OCI-LY7 (cell line): Measurements from ENCODE around the gene ALDH9A1. TPM values are rescaled to one million over a fixed set of nuclear protein-coding genes. Genes with fewer than 3 reads are reported as not detected.

Experiments used
- BruUV-seq: library from RNA; stranded (reverse); fragments of 400-500 nt; replicated peaks from 2 replicates; lab custom pipeline; 2021; lab: Mats Ljungman, UMichigan
- CTCF ChIA-PET: fragments of 300-600 bp; sonication (Branson Sonifier 250); formaldehyde crosslinking; loops from one replicate; lab custom pipeline; 2022; ENCODE audit warnings: antibody characterized with exemption; ENCODE audit not compliant: unreplicated experiment; lab: Charles Lee
- POLR2A ChIA-PET: fragments of 300-600 bp; sonication (Branson Sonifier 250); formaldehyde crosslinking; loops from one replicate; lab custom pipeline; 2022; ENCODE audit warnings: antibody characterized with exemption; lab: Charles Lee
- DNase-seq: peaks from one replicate; pipeline ENCODE4 v3.0.0-alpha.2; 2015; ENCODE audit warnings: low spot score
- H2AFZ ChIP-seq: fragments of 200-600 bp; sonication (generic), shearing (Covaris generic); 2 replicates; pipeline ENCODE4 v1.6.1; 2014; ENCODE audit warnings: mild to moderate bottlenecking, antibody characterized with exemption, low read length, moderate library complexity
- H3K27ac ChIP-seq: fragments of 200-600 bp; sonication (generic); 2 replicates; pipeline ENCODE4 v1.5.1; 2014; ENCODE audit warnings: mixed run types, low read depth, mild to moderate bottlenecking, moderate library complexity, low read length, inconsistent platforms; ENCODE audit not compliant: poor library complexity, severe bottlenecking
- H3K36me3 ChIP-seq: fragments of 200-600 bp; sonication (generic); 2 replicates; pipeline ENCODE4 v1.6.1; 2014; ENCODE audit warnings: mild to moderate bottlenecking, antibody characterized with exemption, low read length, moderate library complexity, mixed read lengths; ENCODE audit not compliant: insufficient read depth
- H3K4me1 ChIP-seq: fragments of 200-600 bp; sonication (generic); 2 replicates; pipeline ENCODE4 v1.5.1; 2014; ENCODE audit warnings: mild to moderate bottlenecking, low read length; ENCODE audit not compliant: insufficient read depth, poor library complexity, severe bottlenecking
- H3K4me2 ChIP-seq: fragments of 200-600 bp; sonication (generic); 2 replicates; pipeline ENCODE4 v1.6.1; 2014; ENCODE audit warnings: mild to moderate bottlenecking, low read length
- H3K4me3 ChIP-seq: fragments of 200-600 bp; sonication (generic); 2 replicates; pipeline ENCODE4 v1.5.1; 2014; ENCODE audit warnings: mild to moderate bottlenecking, low read depth, low read length; ENCODE audit not compliant: poor library complexity, severe bottlenecking
- H3K79me2 ChIP-seq: fragments of 200-600 bp; sonication (generic); 2 replicates; pipeline ENCODE4 v1.6.1; 2016; ENCODE audit warnings: low read depth, mild to moderate bottlenecking, low read length, moderate library complexity, mixed read lengths; ENCODE audit not compliant: insufficient read depth
- H3K9me2 ChIP-seq: fragments of 200-600 bp; sonication (generic); 2 replicates; pipeline ENCODE4 v1.6.1; 2016; ENCODE audit warnings: mild to moderate bottlenecking, low read length, mixed read lengths; ENCODE audit not compliant: insufficient read depth
- H3K9me3 ChIP-seq: fragments of 200-600 bp; sonication (generic); 2 replicates; pipeline ENCODE4 v1.6.1; 2014; ENCODE audit warnings: mild to moderate bottlenecking, mixed run types, low read length, mixed read lengths
- H4K20me1 ChIP-seq: fragments of 200-600 bp; sonication (generic); 2 replicates; pipeline ENCODE4 v1.6.1; 2014; ENCODE audit warnings: mild to moderate bottlenecking, antibody characterized with exemption, low read length, moderate library complexity, mixed read lengths; ENCODE audit not compliant: insufficient read depth
- CTCF ChIP-seq: fragments of 200-600 bp; sonication (generic); conservative IDR thresholded peaks from 2 replicates; pipeline ENCODE4 v1.5.1; 2014; ENCODE audit warnings: mild to moderate bottlenecking, antibody characterized with exemption, low read length, moderate library complexity, mixed read lengths
- EZH2phosphoT487 ChIP-seq: fragments of 200-600 bp; sonication (generic); IDR thresholded peaks from 2 replicates; pipeline ENCODE4 v1.6.1; 2018; ENCODE audit warnings: low read depth, borderline replicate concordance, mild to moderate bottlenecking, mixed run types, antibody characterized with exemption, low read length, moderate library complexity, mixed read lengths
- intact Hi-C: fragments of 100-400 bp; cut with micrococcal nuclease; formaldehyde crosslinking; loops from one replicate; pipeline ENCODE4 v1.10.0; 2022; ENCODE audit not compliant: unreplicated experiment
- total RNA-seq, 2 experiments: library from RNA; depleted of rRNA in 1 of 2; stranded (reverse); fragments of >200 nt in 1 of 2; shearing (Covaris generic) in 1 of 2; gene quantifications; 2 replicates each; pipeline ENCODE4 v1.2.3, GENCODE V29; 2014 to 2022

Gene ALDH9A1
- total RNA-seq, 2 experiments from 2014 or later: 32.1 to 36.0 TPM

- intact Hi-C loops: no loop called here
- Histone ChIP-seq H3K9me3 (no peaks in the 10 kb centered on the region), H3K4me2 (no peak overlapping the region), H4K20me1 (no peaks in the 10 kb centered on the region), H3K36me3 (peaks cover 43% of the 10 kb centered on the region), H3K4me3 (no peak overlapping the region), H3K9me2 (no peaks in the 10 kb centered on the region), H2AFZ (no peak overlapping the region), H3K4me1 (peaks cover 6% of the 10 kb centered on the region), H3K79me2 (no peaks in the 10 kb centered on the region), H3K27ac (no peak overlapping the region)
- no TSS peak for BruUV-seq
- TF ChIP-seq CTCF (no peak), EZH2phosphoT487 (no peak)
- DNase-seq: no peak
- CTCF ChIA-PET: no interaction called here
- POLR2A ChIA-PET: interaction anchor here (0.7 to 1.5 kb wide), 4 partner anchors 9 to 107 kb away, joined by 3 to 4 read pairs (median 4); partner anchors contain the start of gene MGST3
Observed at GRCh38 chr1:165648919-165649572, 49.3 kb downstream of the ALDH9A1 start.

- Histone ChIP-seq H3K4me3 (no peak overlapping the region), H3K4me2 (no peak overlapping the region), H3K79me2 (peaks cover 5% of the 10 kb centered on the region; the same call in 1 of the 2 replicates), H3K9me3 (no peaks in the 10 kb centered on the region), H4K20me1 (no peaks in the 10 kb centered on the region), H3K9me2 (no peaks in the 10 kb centered on the region), H3K36me3 (peaks cover 32% of the 10 kb centered on the region), H2AFZ (no peak overlapping the region), H3K4me1 (peaks cover 6% of the 10 kb centered on the region), H3K27ac (no peak overlapping the region)
- TF ChIP-seq CTCF (no peak), EZH2phosphoT487 (no peak)
- intact Hi-C loops: no loop called here
- no TSS peak for BruUV-seq
- DNase-seq: no peak
- POLR2A ChIA-PET: interaction anchor here (0.6 to 1.3 kb wide), 5 partner anchors 11 to 178 kb away, joined by 3 to 5 read pairs (median 4); partner anchors contain the start of gene MGST3
- CTCF ChIA-PET: interaction anchor here (0.8 kb wide), 1 partner anchor 11 kb away, joined by 3 read pairs; no protein-coding TSS in a partner anchor
Observed at GRCh38 chr1:165647970-165648369, 50.4 kb downstream of the ALDH9A1 start.

GRCh38 chr1:165647517-165647916 is 50.8 kb downstream of the ALDH9A1 start:
- Histone ChIP-seq H3K4me1 (peaks cover 7% of the 10 kb centered on the region), H3K79me2 (peaks cover 9% of the 10 kb centered on the region), H4K20me1 (no peaks in the 10 kb centered on the region), H3K9me3 (no peaks in the 10 kb centered on the region), H3K36me3 (peaks cover 29% of the 10 kb centered on the region), H3K4me3 (no peak overlapping the region), H3K4me2 (no peak overlapping the region), H2AFZ (no peak overlapping the region), H3K27ac (no peak overlapping the region), H3K9me2 (no peaks in the 10 kb centered on the region)
- POLR2A ChIA-PET: interaction anchor here (0.7 to 1.5 kb wide), 5 partner anchors 11 to 882 kb away, joined by 3 to 5 read pairs (median 4); partner anchors contain the start of gene MGST3
- no peak for TF ChIP-seq EZH2phosphoT487
- no peak for TF ChIP-seq CTCF
- BruUV-seq: no TSS peak
- DNase-seq: no peak
- CTCF ChIA-PET: interaction anchor here (0.8 kb wide), 1 partner anchor 10 kb away, joined by 3 read pairs; no protein-coding TSS in a partner anchor
- intact Hi-C loops: no loop called here
